ENCODE results near the gene STRBP.

Gene STRBP

DNA sequence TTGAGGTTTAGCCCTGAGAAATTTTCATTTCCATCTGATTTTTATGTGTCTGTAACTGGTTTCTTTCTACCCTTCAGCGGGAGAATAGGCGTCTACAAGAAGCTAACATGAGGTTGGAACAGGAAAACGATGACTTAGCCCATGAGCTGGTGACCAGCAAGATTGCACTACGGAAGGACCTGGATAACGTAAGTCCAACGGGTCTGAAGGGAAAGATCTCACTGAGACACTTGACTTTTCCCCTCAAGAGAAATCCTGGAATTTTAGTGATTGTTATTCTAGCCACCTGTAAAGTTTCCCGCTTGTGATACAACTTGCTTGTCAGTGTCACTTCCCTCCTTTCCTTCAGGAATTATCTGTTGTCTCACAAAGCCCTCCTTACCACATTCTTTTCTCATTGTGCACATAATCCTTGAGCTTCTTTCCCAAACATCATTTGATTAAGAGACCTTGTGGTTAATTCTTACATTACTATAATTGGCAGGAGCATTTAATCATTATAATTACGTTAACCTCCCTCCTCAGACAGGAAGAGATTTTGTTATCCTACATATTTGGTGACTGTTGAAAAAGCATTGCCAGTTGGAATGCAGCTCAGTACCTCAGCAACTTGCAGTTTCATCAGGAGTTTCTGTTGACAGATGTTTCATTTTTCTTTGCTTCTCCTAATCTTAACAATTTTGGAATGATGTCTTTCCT lies 178.0 kb downstream of the STRBP start:
- DNase-seq (ENCODE audit: low spot score) = no peak
- TF ChIP-seq CTCF (IDR thresholded peaks at IDR 0.05; ENCODE audit: extremely low read depth, insufficient read depth, missing control alignments) = no peak
- in situ Hi-C loops (cut with MboI; ENCODE audit: low pct_unique_long_range_greater_than_20kb, low sequenced_read_pairs, unreplicated experiment) = no loop called here

- no peak for DNase-seq (ENCODE audit: low spot score)
- no peak for TF ChIP-seq CTCF (IDR thresholded peaks at IDR 0.05; ENCODE audit: extremely low read depth, insufficient read depth, missing control alignments)
- in situ Hi-C loops (cut with MboI; ENCODE audit: low pct_unique_long_range_greater_than_20kb, low sequenced_read_pairs, unreplicated experiment) = loop anchor here (10.0 kb wide), 1 partner anchor 135 kb away; no protein-coding TSS in a partner anchor
These were observed 178.6 kb downstream of the STRBP start for GRCh38 chr9:123089790-123090189.

- DNase-seq (ENCODE audit: low spot score) = no peak
- in situ Hi-C loops (cut with MboI; ENCODE audit: low pct_unique_long_range_greater_than_20kb, low sequenced_read_pairs, unreplicated experiment) = loop anchor here (10.0 kb wide), 1 partner anchor 136 kb away; no protein-coding TSS in a partner anchor
- no peak for TF ChIP-seq CTCF (IDR thresholded peaks at IDR 0.05; ENCODE audit: extremely low read depth, insufficient read depth, missing control alignments)
These were observed 179.3 kb downstream of the STRBP start for GRCh38 chr9:123089040-123089439.

DNA sequence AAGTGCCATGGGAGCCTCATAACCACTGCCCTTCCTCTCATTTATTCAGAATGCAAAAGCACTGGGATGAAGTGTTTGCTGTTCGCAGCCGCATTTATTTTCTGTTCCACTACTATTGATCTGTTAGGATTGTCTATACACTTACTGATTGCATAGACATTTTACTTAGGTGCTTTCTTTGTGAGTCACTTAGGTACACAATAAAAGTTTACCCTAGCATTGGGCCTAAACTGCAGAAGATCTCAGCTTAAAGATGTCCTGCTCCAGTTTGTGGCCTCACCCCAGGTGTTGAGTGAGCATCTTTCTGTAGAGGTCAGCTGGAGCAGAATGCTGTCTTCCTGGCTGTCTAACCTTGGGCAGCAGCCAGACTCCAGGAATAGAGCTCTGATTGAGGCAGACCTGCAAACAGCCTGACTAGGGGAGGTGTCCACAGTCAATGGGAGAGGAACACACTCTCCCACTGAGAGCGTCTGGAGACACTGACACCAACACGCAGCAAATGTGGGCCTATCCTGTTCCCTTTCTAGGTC lies 181.0 kb downstream of the STRBP start:
- DNase-seq (ENCODE audit: low spot score) = no peak
- TF ChIP-seq CTCF (IDR thresholded peaks at IDR 0.05; ENCODE audit: extremely low read depth, insufficient read depth, missing control alignments) = no peak
- in situ Hi-C loops (cut with MboI; ENCODE audit: low pct_unique_long_range_greater_than_20kb, low sequenced_read_pairs, unreplicated experiment) = loop anchor here (10.0 kb wide), 1 partner anchor 137 kb away; no protein-coding TSS in a partner anchor

- DNase-seq (ENCODE audit: low spot score) = no peak
- no peak for TF ChIP-seq CTCF (IDR thresholded peaks at IDR 0.05; ENCODE audit: extremely low read depth, insufficient read depth, missing control alignments)
- in situ Hi-C loops (cut with MboI; ENCODE audit: low pct_unique_long_range_greater_than_20kb, low sequenced_read_pairs, unreplicated experiment) = loop anchor here (10.0 kb wide), 1 partner anchor 139 kb away; no protein-coding TSS in a partner anchor
These were observed 182.5 kb downstream of the STRBP start for GRCh38 chr9:123085916-123086315.

DNA sequence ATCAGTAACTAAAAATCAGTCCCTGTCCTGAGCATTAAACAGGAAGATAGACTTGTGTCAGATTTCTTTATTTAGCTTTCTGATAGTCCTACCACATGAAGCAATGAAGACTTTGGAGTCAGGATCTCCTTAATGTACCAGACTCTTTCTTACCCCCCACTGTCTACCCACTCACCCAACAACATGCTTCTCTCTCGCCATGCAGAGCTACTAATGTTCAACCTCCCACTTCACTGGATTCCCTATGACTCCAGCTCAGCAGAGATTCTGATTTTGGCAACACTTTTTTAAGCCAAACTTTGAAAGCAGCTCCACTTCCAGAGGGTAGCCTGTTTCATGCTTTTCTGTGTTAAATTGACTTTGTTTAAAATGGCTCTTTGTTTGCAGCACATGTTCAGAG lies 184.1 kb downstream of the STRBP start:
- DNase-seq (ENCODE audit: low spot score) = no peak
- TF ChIP-seq CTCF (IDR thresholded peaks at IDR 0.05; ENCODE audit: extremely low read depth, insufficient read depth, missing control alignments) = no peak
- in situ Hi-C loops (cut with MboI; ENCODE audit: low pct_unique_long_range_greater_than_20kb, low sequenced_read_pairs, unreplicated experiment) = loop anchor here (5.0 to 10.0 kb wide), 2 partner anchors 141 to 268 kb away; no protein-coding TSS in a partner anchor
